HEK293 (cell line): Measurements from ENCODE around the gene TUT4.

Source experiments
- TF ChIP-seq, protein P1 (sequence below): fragments of 450-650 bp; formaldehyde crosslinking; IDR thresholded peaks from 2 replicates; pipeline ENCODE4 v1.5.1; 2016; ENCODE audit warnings: missing biosample characterization, missing genetic modification characterization
- TF ChIP-seq, protein P2 (sequence below): fragments of 450-650 bp; formaldehyde crosslinking; IDR thresholded peaks from 2 replicates; pipeline ENCODE4 v1.5.1; 2016; ENCODE audit warnings: missing biosample characterization, missing genetic modification characterization

DNA sequence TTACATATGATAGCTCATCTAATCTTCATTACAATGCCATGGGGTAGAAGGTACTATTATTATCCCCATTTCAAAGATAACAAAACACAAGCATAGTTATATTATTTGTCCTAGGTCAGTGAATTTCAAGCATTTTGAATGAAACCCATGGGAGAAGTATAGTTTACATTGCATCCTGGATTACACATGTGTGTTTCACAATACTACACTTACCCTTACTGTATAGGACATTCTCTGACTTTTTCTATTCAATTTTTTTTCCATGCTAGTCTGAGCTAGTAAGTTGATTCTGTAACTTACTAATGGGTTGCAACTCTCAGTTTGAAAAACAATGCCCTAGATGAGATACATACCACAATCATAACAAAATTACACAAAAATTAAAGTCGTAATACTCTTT is 40.6 kb upstream of the TUT4 start:
- TF ChIP-seq, protein P1, sequence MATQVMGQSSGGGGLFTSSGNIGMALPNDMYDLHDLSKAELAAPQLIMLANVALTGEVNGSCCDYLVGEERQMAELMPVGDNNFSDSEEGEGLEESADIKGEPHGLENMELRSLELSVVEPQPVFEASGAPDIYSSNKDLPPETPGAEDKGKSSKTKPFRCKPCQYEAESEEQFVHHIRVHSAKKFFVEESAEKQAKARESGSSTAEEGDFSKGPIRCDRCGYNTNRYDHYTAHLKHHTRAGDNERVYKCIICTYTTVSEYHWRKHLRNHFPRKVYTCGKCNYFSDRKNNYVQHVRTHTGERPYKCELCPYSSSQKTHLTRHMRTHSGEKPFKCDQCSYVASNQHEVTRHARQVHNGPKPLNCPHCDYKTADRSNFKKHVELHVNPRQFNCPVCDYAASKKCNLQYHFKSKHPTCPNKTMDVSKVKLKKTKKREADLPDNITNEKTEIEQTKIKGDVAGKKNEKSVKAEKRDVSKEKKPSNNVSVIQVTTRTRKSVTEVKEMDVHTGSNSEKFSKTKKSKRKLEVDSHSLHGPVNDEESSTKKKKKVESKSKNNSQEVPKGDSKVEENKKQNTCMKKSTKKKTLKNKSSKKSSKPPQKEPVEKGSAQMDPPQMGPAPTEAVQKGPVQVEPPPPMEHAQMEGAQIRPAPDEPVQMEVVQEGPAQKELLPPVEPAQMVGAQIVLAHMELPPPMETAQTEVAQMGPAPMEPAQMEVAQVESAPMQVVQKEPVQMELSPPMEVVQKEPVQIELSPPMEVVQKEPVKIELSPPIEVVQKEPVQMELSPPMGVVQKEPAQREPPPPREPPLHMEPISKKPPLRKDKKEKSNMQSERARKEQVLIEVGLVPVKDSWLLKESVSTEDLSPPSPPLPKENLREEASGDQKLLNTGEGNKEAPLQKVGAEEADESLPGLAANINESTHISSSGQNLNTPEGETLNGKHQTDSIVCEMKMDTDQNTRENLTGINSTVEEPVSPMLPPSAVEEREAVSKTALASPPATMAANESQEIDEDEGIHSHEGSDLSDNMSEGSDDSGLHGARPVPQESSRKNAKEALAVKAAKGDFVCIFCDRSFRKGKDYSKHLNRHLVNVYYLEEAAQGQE: no peak
- TF ChIP-seq, protein P2, sequence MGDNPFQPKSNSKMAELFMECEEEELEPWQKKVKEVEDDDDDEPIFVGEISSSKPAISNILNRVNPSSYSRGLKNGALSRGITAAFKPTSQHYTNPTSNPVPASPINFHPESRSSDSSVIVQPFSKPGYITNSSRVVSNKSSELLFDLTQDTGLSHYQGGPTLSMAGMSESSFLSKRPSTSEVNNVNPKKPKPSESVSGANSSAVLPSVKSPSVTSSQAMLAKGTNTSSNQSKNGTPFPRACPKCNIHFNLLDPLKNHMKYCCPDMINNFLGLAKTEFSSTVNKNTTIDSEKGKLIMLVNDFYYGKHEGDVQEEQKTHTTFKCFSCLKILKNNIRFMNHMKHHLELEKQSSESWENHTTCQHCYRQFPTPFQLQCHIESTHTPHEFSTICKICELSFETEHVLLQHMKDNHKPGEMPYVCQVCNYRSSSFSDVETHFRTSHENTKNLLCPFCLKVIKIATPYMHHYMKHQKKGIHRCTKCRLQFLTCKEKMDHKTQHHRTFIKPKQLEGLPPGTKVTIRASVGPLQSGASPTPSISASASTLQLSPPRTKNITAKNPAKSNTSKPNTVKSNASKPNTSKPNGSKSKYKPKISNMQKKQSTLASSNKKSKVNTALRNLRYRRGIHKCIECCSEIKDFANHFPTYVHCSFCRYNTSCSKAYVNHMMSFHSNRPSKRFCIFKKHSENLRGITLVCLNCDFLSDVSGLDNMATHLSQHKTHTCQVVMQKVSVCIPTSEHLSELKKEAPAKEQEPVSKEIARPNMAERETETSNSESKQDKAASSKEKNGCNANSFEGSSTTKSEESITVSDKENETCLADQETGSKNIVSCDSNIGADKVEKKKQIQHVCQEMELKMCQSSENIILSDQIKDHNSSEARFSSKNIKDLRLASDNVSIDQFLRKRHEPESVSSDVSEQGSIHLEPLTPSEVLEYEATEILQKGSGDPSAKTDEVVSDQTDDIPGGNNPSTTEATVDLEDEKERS (tag by site-specific recombination): no peak
